KMS-11 (cell line): Measurements from ENCODE around the gene SLC2A8.

Experiments
- H2AFZ ChIP-seq: fragments of 200-600 bp; sonication (generic); 2 replicates; pipeline ENCODE4 v1.6.1; 2016; ENCODE audit warnings: antibody characterized with exemption, mixed run types, low read depth
- H3K27ac ChIP-seq: fragments of 200-600 bp; sonication (generic); 2 replicates; pipeline ENCODE4 v1.6.1; 2016; ENCODE audit warnings: mild to moderate bottlenecking, mixed run types
- H3K27me3 ChIP-seq: fragments of 200-600 bp; sonication (generic); 2 replicates; pipeline ENCODE4 v1.6.1; 2017; ENCODE audit warnings: mild to moderate bottlenecking, low read depth, mixed run types, moderate library complexity; ENCODE audit not compliant: insufficient read depth
- H3K36me3 ChIP-seq: fragments of 200-600 bp; sonication (generic); 2 replicates; pipeline ENCODE4 v1.6.1; 2017; ENCODE audit warnings: mild to moderate bottlenecking, mixed run types; ENCODE audit not compliant: insufficient read depth
- H3K4me1 ChIP-seq: fragments of 200-600 bp; sonication (generic); 2 replicates; pipeline ENCODE4 v1.6.1; 2016; ENCODE audit warnings: mild to moderate bottlenecking, low read depth, mixed run types; ENCODE audit not compliant: poor library complexity, severe bottlenecking
- H3K4me2 ChIP-seq: fragments of 200-600 bp; sonication (generic); 2 replicates; pipeline ENCODE4 v1.7.0; 2016; ENCODE audit warnings: mild to moderate bottlenecking, mixed run types
- H3K4me3 ChIP-seq: fragments of 200-600 bp; sonication (generic); IDR thresholded peaks from 2 replicates; pipeline ENCODE4 v1.6.1; 2017; ENCODE audit warnings: low read depth, low read length, mixed read lengths; ENCODE audit not compliant: insufficient read depth
- H3K79me2 ChIP-seq: fragments of 200-600 bp; sonication (generic); 2 replicates; pipeline ENCODE4 v1.6.1; 2016; ENCODE audit warnings: low read depth, mixed run types; ENCODE audit not compliant: insufficient read depth
- H3K9ac ChIP-seq: fragments of 200-600 bp; sonication (generic); 2 replicates; pipeline ENCODE4 v1.6.1; 2016; ENCODE audit warnings: mild to moderate bottlenecking, mixed run types
- H4K20me1 ChIP-seq: fragments of 200-600 bp; sonication (generic); 2 replicates; pipeline ENCODE4 v1.6.1; 2016; ENCODE audit warnings: mild to moderate bottlenecking, mixed run types; ENCODE audit not compliant: insufficient read depth
- CTCF ChIP-seq: fragments of 200-600 bp; sonication (generic); conservative IDR thresholded peaks from 2 replicates; pipeline ENCODE4 v1.6.1; 2017; ENCODE audit warnings: low read depth, mild to moderate bottlenecking, antibody characterized with exemption, low read length, moderate library complexity, mixed read lengths

SLC2A8 gene

GRCh38 chr9:127437497-127438264, 40.7 kb downstream of the SLC2A8 start:
- no peaks in the 10 kb centered on the region for H4K20me1 ChIP-seq
- H3K27ac ChIP-seq = no peak overlapping the region
- no peaks in the 10 kb centered on the region for H3K4me1 ChIP-seq
- TF ChIP-seq CTCF = no peak
- H3K4me2 ChIP-seq = no peak overlapping the region
- peaks cover 24% of the 10 kb centered on the region; the same call in 1 of the 2 replicates for H3K36me3 ChIP-seq
- H3K4me3 ChIP-seq = no peak overlapping the region
- no peak overlapping the region for H3K9ac ChIP-seq
- no peaks in the 10 kb centered on the region for H3K79me2 ChIP-seq
- no peaks in the 10 kb centered on the region for H3K27me3 ChIP-seq
- no peak overlapping the region for H2AFZ ChIP-seq

- Histone ChIP-seq H3K79me2 (no peaks in the 10 kb centered on the region), H2AFZ (no peak overlapping the region), H3K4me3 (no peak overlapping the region), H3K27me3 (no peaks in the 10 kb centered on the region), H3K4me2 (no peak overlapping the region), H3K4me1 (no peaks in the 10 kb centered on the region), H3K9ac (no peak overlapping the region), H3K27ac (no peak overlapping the region), H4K20me1 (no peaks in the 10 kb centered on the region), H3K36me3 (peaks cover 24% of the 10 kb centered on the region; the same call in 1 of the 2 replicates)
- TF ChIP-seq CTCF = no peak
Measured at GRCh38 chr9:127438394-127438793, 41.4 kb downstream of the SLC2A8 start.

DNA sequence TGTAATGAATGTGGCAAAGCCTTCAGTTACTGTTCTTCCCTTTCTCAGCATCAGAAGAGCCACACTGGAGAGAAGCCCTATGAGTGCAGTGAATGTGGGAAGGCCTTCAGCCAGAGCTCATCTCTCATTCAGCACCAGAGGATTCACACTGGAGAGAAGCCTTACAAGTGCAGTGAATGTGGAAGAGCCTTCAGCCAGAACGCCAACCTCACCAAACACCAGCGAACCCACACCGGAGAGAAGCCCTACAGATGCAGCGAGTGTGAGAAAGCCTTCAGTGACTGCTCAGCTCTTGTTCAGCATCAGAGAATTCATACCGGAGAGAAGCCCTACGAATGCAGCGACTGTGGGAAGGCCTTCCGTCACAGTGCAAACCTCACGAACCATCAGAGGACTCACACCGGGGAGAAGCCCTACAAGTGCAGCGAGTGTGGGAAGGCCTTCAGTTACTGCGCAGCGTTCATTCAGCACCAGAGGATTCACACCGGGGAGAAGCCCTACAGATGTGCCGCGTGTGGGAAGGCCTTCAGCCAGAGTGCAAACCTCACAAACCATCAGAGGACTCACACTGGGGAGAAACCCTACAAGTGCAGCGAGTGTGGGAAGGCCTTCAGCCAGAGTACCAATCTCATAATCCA, 47.4 kb downstream of the SLC2A8 start:
- no peak overlapping the region for H3K4me2 ChIP-seq
- H3K79me2 ChIP-seq = peaks cover 17% of the 10 kb centered on the region
- no peak for TF ChIP-seq CTCF
- H3K4me3 ChIP-seq = no peak overlapping the region
- no peak overlapping the region for H3K27ac ChIP-seq
- H3K27me3 ChIP-seq = no peaks in the 10 kb centered on the region
- H3K9ac ChIP-seq = no peak overlapping the region
- peaks cover 2% of the 10 kb centered on the region; the same call in 1 of the 2 replicates for H4K20me1 ChIP-seq
- H3K4me1 ChIP-seq = peaks cover 7% of the 10 kb centered on the region
- no peak overlapping the region for H2AFZ ChIP-seq
- peaks cover 30% of the 10 kb centered on the region; the same call in 1 of the 2 replicates for H3K36me3 ChIP-seq

DNA sequence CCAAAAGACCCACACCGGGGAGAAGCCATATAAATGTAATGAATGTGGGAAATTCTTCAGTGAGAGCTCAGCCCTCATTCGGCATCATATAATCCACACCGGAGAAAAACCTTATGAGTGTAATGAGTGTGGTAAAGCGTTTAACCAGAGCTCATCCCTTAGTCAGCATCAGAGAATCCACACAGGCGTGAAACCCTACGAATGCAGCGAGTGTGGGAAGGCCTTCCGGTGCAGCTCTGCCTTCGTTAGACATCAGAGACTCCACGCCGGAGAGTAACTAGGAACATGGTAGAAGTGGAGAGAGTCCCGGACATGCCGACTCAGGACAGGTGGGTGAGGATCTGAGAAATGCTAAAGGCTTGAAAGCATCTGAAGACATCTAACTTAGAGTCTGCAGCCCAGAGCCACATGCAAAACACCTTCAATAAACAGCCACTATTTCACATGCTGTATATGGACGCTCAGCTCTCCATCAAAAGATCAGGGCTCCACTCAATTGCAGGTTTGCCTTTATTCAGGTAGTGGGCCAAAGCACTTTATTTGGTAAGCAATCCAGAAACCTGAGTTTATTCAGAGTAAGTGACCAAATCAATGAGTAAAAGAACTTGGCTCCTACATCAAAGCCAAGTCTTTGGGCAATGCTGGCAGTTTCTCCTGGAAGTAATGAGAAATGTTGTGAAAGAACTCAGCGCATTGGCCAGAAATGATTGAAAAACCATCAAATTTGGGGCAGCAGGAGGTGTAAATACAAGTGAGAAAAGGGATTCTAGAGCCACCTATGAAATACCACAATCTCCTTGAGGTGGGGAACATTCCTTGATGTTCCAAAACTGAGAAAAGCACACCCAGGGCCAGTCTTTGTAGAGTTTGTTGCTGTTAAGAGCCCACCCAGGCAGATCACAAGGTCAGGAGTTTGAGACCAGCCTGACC, 48.2 kb downstream of the SLC2A8 start:
- peaks cover 9% of the 10 kb centered on the region; the same call in 1 of the 2 replicates for H4K20me1 ChIP-seq
- H3K79me2 ChIP-seq = peaks cover 25% of the 10 kb centered on the region
- no peak overlapping the region for H3K9ac ChIP-seq
- H3K4me2 ChIP-seq = no peak overlapping the region
- H3K4me1 ChIP-seq = peaks cover 13% of the 10 kb centered on the region
- H3K27me3 ChIP-seq = no peaks in the 10 kb centered on the region
- no peak overlapping the region for H2AFZ ChIP-seq
- H3K4me3 ChIP-seq = no peak overlapping the region
- H3K36me3 ChIP-seq = peaks cover 38% of the 10 kb centered on the region; the same call in 1 of the 2 replicates
- no peak for TF ChIP-seq CTCF
- H3K27ac ChIP-seq = peak overlapping the region; percentile 7; the same call in 1 of the 2 replicates
